ENCODE results near the gene FOXC1. TPM values are rescaled to one million over a fixed set of nuclear protein-coding genes. Genes with fewer than 3 reads are reported as not detected.

The FOXC1 gene
- total and polyA plus RNA-seq, 2 experiments from 2014 or later = 0.60 to 1.1 TPM

GRCh38 chr6:1643830-1644445, 34.2 kb downstream of the FOXC1 start:
- H3K9me2 ChIP-seq (replicated peaks; ENCODE audit: insufficient read depth) = no peaks in the 10 kb centered on the region
- no peak overlapping the region for H3K4me3 ChIP-seq
- no peaks in the 10 kb centered on the region for H3K9me3 ChIP-seq (ENCODE audit: low read depth)
- H4K20me1 ChIP-seq (ENCODE audit: insufficient read depth, poor library complexity, severe bottlenecking) = no peaks in the 10 kb centered on the region
- H3K79me2 ChIP-seq = no peaks in the 10 kb centered on the region
- DNase-seq (ENCODE audit: low spot score) = no peak
- no peak for TF ChIP-seq EZH2phosphoT487 (IDR thresholded peaks at IDR 0.05; ENCODE audit: low read depth, severe bottlenecking, unreplicated experiment)
- no peak for TF ChIP-seq CTCF (IDR thresholded peaks at IDR 0.05; ENCODE audit: poor library complexity)
- TF ChIP-seq EZH2 (IDR thresholded peaks at IDR 0.05; ENCODE audit: borderline replicate concordance) = no peak
- no peak overlapping the region for H2AFZ ChIP-seq
- no peak overlapping the region for H3K4me2 ChIP-seq
- H3K4me1 ChIP-seq (ENCODE audit: insufficient read depth) = peaks cover 5% of the 10 kb centered on the region
- H3K36me3 ChIP-seq (replicated peaks; ENCODE audit: insufficient read depth, low read depth) = no peaks in the 10 kb centered on the region
- H3K27ac ChIP-seq = no peak overlapping the region
- 91% methylated on average over 16 of the region's 18 CpGs for WGBS (ENCODE audit: low lambda C conversion rate, missing lambda C conversion rate)
- H3K27me3 ChIP-seq = no peaks in the 10 kb centered on the region

- Histone ChIP-seq H3K36me3 (replicated peaks; ENCODE audit: insufficient read depth, low read depth) (no peaks in the 10 kb centered on the region), H3K27me3 (no peaks in the 10 kb centered on the region), H3K79me2 (no peaks in the 10 kb centered on the region), H3K27ac (no peak overlapping the region), H3K4me1 (ENCODE audit: insufficient read depth) (peaks cover 5% of the 10 kb centered on the region), H3K4me3 (no peak overlapping the region), H4K20me1 (ENCODE audit: insufficient read depth, poor library complexity, severe bottlenecking) (no peaks in the 10 kb centered on the region), H3K9me3 (ENCODE audit: low read depth) (no peaks in the 10 kb centered on the region), H3K4me2 (no peak overlapping the region), H2AFZ (no peak overlapping the region), H3K9me2 (replicated peaks; ENCODE audit: insufficient read depth) (no peaks in the 10 kb centered on the region)
- TF ChIP-seq EZH2 (IDR thresholded peaks at IDR 0.05; ENCODE audit: borderline replicate concordance) (no peak), CTCF (IDR thresholded peaks at IDR 0.05; ENCODE audit: poor library complexity) (no peak), EZH2phosphoT487 (IDR thresholded peaks at IDR 0.05; ENCODE audit: low read depth, severe bottlenecking, unreplicated experiment) (no peak)
- DNase-seq (ENCODE audit: low spot score) = no peak
- 90% methylated on average over 11 of the region's 12 CpGs for WGBS (ENCODE audit: low lambda C conversion rate, missing lambda C conversion rate)
Measured at GRCh38 chr6:1644516-1645060, 34.9 kb downstream of the FOXC1 start.

- no peak for DNase-seq (ENCODE audit: low spot score)
- WGBS (ENCODE audit: low lambda C conversion rate, missing lambda C conversion rate) = 91% methylated on average over 14 of the region's 14 CpGs
- Histone ChIP-seq H3K4me1 (ENCODE audit: insufficient read depth) (peaks cover 5% of the 10 kb centered on the region), H2AFZ (no peak overlapping the region), H3K27me3 (no peaks in the 10 kb centered on the region), H3K4me2 (no peak overlapping the region), H3K36me3 (replicated peaks; ENCODE audit: insufficient read depth, low read depth) (no peaks in the 10 kb centered on the region), H4K20me1 (ENCODE audit: insufficient read depth, poor library complexity, severe bottlenecking) (no peaks in the 10 kb centered on the region), H3K27ac (no peak overlapping the region), H3K79me2 (no peaks in the 10 kb centered on the region), H3K9me3 (ENCODE audit: low read depth) (no peaks in the 10 kb centered on the region), H3K9me2 (replicated peaks; ENCODE audit: insufficient read depth) (no peaks in the 10 kb centered on the region), H3K4me3 (no peak overlapping the region)
- TF ChIP-seq CTCF (IDR thresholded peaks at IDR 0.05; ENCODE audit: poor library complexity) (no peak), EZH2phosphoT487 (IDR thresholded peaks at IDR 0.05; ENCODE audit: low read depth, severe bottlenecking, unreplicated experiment) (no peak), EZH2 (IDR thresholded peaks at IDR 0.05; ENCODE audit: borderline replicate concordance) (no peak)
Measured at GRCh38 chr6:1645466-1646185, 35.9 kb downstream of the FOXC1 start.

All from hepatocyte (in vitro differentiated cells).